ENCODE results near the gene BEST1. TPM values are rescaled to one million over a fixed set of nuclear protein-coding genes. Genes with fewer than 3 reads are reported as not detected.

BEST1 gene
- total RNA-seq, 2 donors from 2014 or later: 1.5 to 18.0 TPM

- WGBS: 91% methylated on average over 21 of the region's 21 CpGs
- intact Hi-C loops (cut with DNase I): no loop called here
- no peak overlapping the region for H3K27ac ChIP-seq
Measured at GRCh38 chr11:61907871-61908729, 42.1 kb upstream of the BEST1 start.

DNA sequence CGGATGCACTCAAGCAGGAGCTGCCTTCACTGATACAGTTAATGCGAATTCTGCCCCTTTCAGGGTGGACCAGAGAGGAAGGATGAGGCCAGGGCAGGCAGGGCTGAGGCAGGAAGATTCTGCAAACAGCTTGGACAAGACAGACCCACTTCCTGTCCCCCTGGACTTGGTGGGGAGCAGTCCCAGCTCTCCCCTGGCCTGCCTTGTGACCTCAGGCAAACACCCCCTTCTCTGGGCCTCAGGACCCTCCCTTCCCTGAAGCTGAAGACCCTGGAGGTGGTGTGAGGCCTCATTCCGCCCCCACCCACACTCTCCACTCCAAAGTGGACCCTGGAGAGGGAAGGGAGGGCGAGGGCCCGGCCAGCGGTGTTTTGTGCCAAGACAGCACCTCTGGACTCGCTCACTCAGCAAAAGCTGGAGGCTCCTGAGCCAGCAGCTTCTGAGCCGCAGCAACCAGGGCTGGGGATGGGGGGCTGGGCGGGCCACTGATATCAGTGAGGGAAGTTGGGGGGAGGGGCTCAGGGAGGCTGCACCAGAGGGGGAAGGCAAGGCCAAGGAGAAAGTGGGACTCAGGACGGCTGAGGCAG lies 41.3 kb upstream of the BEST1 start:
- WGBS: 66% methylated on average over 10 of the region's 10 CpGs
- Histone ChIP-seq H3K4me3 (no peak overlapping the region), H3K27me3 (replicated peaks; ENCODE audit: insufficient read depth) (no peaks in the 10 kb centered on the region), H3K27ac (no peak overlapping the region), H3K9me3 (no peaks in the 10 kb centered on the region), H3K4me1 (replicated peaks) (no peaks in the 10 kb centered on the region), H3K36me3 (no peaks in the 10 kb centered on the region)
- no peak for DNase-seq (ENCODE audit: low spot score)
- TF ChIP-seq CTCF (IDR thresholded peaks at IDR 0.05) (no peak), POLR2AphosphoS5 (IDR thresholded peaks at IDR 0.05) (no peak), POLR2A (IDR thresholded peaks at IDR 0.05) (no peak)
- intact Hi-C loops (cut with DNase I): no loop called here

More at GRCh38 chr11:61907871-61908729, 42.1 kb upstream of the BEST1 start:
- no peak overlapping the region for H3K4me3 ChIP-seq
- H3K36me3 ChIP-seq: no peaks in the 10 kb centered on the region
- no peaks in the 10 kb centered on the region for H3K27me3 ChIP-seq (replicated peaks; ENCODE audit: insufficient read depth)
- H3K9me3 ChIP-seq: no peaks in the 10 kb centered on the region
- no peak for TF ChIP-seq CTCF (IDR thresholded peaks at IDR 0.05)
- no peak for TF ChIP-seq POLR2A (IDR thresholded peaks at IDR 0.05)
- TF ChIP-seq POLR2AphosphoS5 (IDR thresholded peaks at IDR 0.05): no peak
- H3K4me1 ChIP-seq (replicated peaks): no peaks in the 10 kb centered on the region
- DNase-seq (ENCODE audit: low spot score): no peak

- TF ChIP-seq CTCF (IDR thresholded peaks at IDR 0.05) (no peak), POLR2A (IDR thresholded peaks at IDR 0.05) (no peak), POLR2AphosphoS5 (IDR thresholded peaks at IDR 0.05) (no peak)
- no peak overlapping the region for H3K4me3 ChIP-seq
- 80% methylated on average over 13 of the region's 13 CpGs for WGBS
- intact Hi-C loops (cut with DNase I): no loop called here
- no peak for DNase-seq (ENCODE audit: low spot score)
- H3K27ac ChIP-seq: no peak overlapping the region
- H3K36me3 ChIP-seq: no peaks in the 10 kb centered on the region
- H3K9me3 ChIP-seq: no peaks in the 10 kb centered on the region
- no peaks in the 10 kb centered on the region for H3K27me3 ChIP-seq (replicated peaks; ENCODE audit: insufficient read depth)
- no peaks in the 10 kb centered on the region for H3K4me1 ChIP-seq (replicated peaks)
Measured at GRCh38 chr11:61910187-61911127, 39.7 kb upstream of the BEST1 start.

DNA sequence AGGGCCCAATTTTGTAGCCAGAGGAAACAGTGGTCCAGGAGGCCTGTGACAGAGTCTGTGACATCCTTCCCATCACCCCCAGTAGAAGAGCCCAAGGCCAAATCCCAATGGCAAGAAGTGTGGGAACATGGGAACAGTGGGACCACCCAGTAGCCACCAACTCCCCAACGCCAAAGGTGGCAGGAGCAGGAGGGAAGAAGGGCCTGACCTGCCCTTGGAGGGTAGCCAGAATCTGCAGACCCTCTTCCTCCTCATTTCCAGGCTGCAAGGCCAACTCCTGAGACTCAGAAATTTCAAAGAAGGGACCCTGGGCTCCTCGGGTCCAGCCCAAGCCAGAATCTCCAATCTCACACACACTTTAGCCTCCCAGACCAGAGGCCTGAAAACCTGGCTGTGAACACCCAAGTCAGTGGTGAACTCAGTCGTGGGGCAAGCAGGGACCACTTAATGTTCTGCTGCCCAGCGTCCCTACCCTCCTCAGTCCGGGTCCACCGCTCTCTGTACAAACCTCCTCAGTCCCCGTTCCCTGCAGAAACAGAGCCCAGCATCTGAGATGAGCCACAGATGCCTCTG lies 38.9 kb upstream of the BEST1 start:
- DNase-seq (ENCODE audit: low spot score): no peak
- no peak for TF ChIP-seq POLR2A (IDR thresholded peaks at IDR 0.05)
- TF ChIP-seq POLR2AphosphoS5 (IDR thresholded peaks at IDR 0.05): no peak
- no peak for TF ChIP-seq CTCF (IDR thresholded peaks at IDR 0.05)
- Histone ChIP-seq H3K36me3 (no peaks in the 10 kb centered on the region), H3K4me3 (no peak overlapping the region), H3K4me1 (replicated peaks) (no peaks in the 10 kb centered on the region), H3K27me3 (replicated peaks; ENCODE audit: insufficient read depth) (no peaks in the 10 kb centered on the region), H3K9me3 (no peaks in the 10 kb centered on the region), H3K27ac (no peak overlapping the region)
- intact Hi-C loops (cut with DNase I): no loop called here
- 86% methylated on average over 7 of the region's 7 CpGs for WGBS
